Measurements from ENCODE around the gene ADAT2. TPM values are rescaled to one million over a fixed set of nuclear protein-coding genes. Genes with fewer than 3 reads are reported as not detected.

The ADAT2 gene
- polyA plus RNA-seq, 1 of the 3 experiments (the other 2 are of a cell fraction) = 5.4 TPM

GRCh38 chr6:143397227-143398222, 53.0 kb downstream of the ADAT2 start:
- DNase-seq = no peak
- Histone ChIP-seq H3K9me3 (no peaks in the 10 kb centered on the region), H3K27me3 (ENCODE audit: insufficient read depth) (no peaks in the 10 kb centered on the region), H3K9me2 (no peaks in the 10 kb centered on the region), H3K4me2 (no peak overlapping the region), H3K27ac (ENCODE audit: low read depth in 2 of 2, low read length in 1 of 2) (no peak overlapping the region), H3K9ac (no peak overlapping the region), H3K4me3 (ENCODE audit: low read depth in 2 of 2, low read length in 1 of 2) (no peak overlapping the region), H3K79me2 (ENCODE audit: insufficient read depth) (no peaks in the 10 kb centered on the region), H3F3A (replicated peaks; ENCODE audit: insufficient read depth) (no peaks in the 10 kb centered on the region), H3K36me3 (replicated peaks in 1 of 2; ENCODE audit: control insufficient read depth in 1 of 2, insufficient read depth in 2 of 2, low read length in 1 of 2) (no peaks in the 10 kb centered on the region), H4K20me1 (ENCODE audit: insufficient read depth) (no peaks in the 10 kb centered on the region), H3K4me1 (ENCODE audit: control insufficient read depth in 1 of 2, insufficient read depth in 2 of 2, low read depth in 1 of 2, low read length in 1 of 2) (no peaks in the 10 kb centered on the region; a peak in 1 of 4 replicates), H2AFZ (ENCODE audit: low read depth) (no peak overlapping the region)
- WGBS (ENCODE audit: low lambda C conversion rate) = 88% methylated on average over 16 of the region's 16 CpGs
- TF ChIP-seq TCF12 (IDR thresholded peaks at IDR 0.05) (no peak), GATA2 (CRISPR knock-in tag; IDR thresholded peaks at IDR 0.05) (no peak), CHD2 (IDR thresholded peaks at IDR 0.05; ENCODE audit: low read length, partially characterized antibody) (no peak), ZBTB33 (IDR thresholded peaks at IDR 0.05; ENCODE audit: borderline replicate concordance, low read depth) (no peak), POLR2AphosphoS5 (IDR thresholded peaks at IDR 0.05; ENCODE audit: low read depth, low read length) (no peak), RFX5 (IDR thresholded peaks at IDR 0.05; ENCODE audit: low read length) (no peak), SMC3 (IDR thresholded peaks at IDR 0.05; ENCODE audit: low read depth, low read length) (no peak), FOXM1 (IDR thresholded peaks at IDR 0.05; ENCODE audit: low read depth) (no peak)
- TF ChIP-seq, protein P1, sequence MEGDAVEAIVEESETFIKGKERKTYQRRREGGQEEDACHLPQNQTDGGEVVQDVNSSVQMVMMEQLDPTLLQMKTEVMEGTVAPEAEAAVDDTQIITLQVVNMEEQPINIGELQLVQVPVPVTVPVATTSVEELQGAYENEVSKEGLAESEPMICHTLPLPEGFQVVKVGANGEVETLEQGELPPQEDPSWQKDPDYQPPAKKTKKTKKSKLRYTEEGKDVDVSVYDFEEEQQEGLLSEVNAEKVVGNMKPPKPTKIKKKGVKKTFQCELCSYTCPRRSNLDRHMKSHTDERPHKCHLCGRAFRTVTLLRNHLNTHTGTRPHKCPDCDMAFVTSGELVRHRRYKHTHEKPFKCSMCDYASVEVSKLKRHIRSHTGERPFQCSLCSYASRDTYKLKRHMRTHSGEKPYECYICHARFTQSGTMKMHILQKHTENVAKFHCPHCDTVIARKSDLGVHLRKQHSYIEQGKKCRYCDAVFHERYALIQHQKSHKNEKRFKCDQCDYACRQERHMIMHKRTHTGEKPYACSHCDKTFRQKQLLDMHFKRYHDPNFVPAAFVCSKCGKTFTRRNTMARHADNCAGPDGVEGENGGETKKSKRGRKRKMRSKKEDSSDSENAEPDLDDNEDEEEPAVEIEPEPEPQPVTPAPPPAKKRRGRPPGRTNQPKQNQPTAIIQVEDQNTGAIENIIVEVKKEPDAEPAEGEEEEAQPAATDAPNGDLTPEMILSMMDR (IDR thresholded peaks at IDR 0.05) = no peak
- TF ChIP-seq, protein P2, sequence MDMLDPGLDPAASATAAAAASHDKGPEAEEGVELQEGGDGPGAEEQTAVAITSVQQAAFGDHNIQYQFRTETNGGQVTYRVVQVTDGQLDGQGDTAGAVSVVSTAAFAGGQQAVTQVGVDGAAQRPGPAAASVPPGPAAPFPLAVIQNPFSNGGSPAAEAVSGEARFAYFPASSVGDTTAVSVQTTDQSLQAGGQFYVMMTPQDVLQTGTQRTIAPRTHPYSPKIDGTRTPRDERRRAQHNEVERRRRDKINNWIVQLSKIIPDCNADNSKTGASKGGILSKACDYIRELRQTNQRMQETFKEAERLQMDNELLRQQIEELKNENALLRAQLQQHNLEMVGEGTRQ (IDR thresholded peaks at IDR 0.05; ENCODE audit: borderline replicate concordance, low read depth, low read length) = no peak
- TF ChIP-seq, protein P3, sequence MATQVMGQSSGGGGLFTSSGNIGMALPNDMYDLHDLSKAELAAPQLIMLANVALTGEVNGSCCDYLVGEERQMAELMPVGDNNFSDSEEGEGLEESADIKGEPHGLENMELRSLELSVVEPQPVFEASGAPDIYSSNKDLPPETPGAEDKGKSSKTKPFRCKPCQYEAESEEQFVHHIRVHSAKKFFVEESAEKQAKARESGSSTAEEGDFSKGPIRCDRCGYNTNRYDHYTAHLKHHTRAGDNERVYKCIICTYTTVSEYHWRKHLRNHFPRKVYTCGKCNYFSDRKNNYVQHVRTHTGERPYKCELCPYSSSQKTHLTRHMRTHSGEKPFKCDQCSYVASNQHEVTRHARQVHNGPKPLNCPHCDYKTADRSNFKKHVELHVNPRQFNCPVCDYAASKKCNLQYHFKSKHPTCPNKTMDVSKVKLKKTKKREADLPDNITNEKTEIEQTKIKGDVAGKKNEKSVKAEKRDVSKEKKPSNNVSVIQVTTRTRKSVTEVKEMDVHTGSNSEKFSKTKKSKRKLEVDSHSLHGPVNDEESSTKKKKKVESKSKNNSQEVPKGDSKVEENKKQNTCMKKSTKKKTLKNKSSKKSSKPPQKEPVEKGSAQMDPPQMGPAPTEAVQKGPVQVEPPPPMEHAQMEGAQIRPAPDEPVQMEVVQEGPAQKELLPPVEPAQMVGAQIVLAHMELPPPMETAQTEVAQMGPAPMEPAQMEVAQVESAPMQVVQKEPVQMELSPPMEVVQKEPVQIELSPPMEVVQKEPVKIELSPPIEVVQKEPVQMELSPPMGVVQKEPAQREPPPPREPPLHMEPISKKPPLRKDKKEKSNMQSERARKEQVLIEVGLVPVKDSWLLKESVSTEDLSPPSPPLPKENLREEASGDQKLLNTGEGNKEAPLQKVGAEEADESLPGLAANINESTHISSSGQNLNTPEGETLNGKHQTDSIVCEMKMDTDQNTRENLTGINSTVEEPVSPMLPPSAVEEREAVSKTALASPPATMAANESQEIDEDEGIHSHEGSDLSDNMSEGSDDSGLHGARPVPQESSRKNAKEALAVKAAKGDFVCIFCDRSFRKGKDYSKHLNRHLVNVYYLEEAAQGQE (IDR thresholded peaks at IDR 0.05; ENCODE audit: low read depth, low read length) = no peak
- ChIA-PET CTCF (interaction anchor here (1.9 kb wide), 1 partner anchor 10 kb away, joined by 4 read pairs; no protein-coding TSS in a partner anchor), POLR2A (no interaction called here)
